Caco-2 (cell line): ENCODE data around the gene IFNA2. TPM values are rescaled to one million over a fixed set of nuclear protein-coding genes. Genes with fewer than 3 reads are reported as not detected.

Experiments used
- BruUV-seq: library from RNA; stranded (reverse); fragments of 400-500 nt; replicated peaks from 2 replicates; lab custom pipeline; 2021; lab: Mats Ljungman, UMichigan
- CTCF ChIA-PET: fragments of 300-600 bp; sonication (Branson Sonifier 250); formaldehyde crosslinking; loops from one replicate; lab custom pipeline; 2022; ENCODE audit warnings: antibody characterized with exemption; lab: Charles Lee
- POLR2A ChIA-PET: fragments of 300-600 bp; sonication (Branson Sonifier 250); formaldehyde crosslinking; loops from one replicate; lab custom pipeline; 2022; ENCODE audit warnings: antibody characterized with exemption; lab: Charles Lee
- DNase-seq, 2 experiments: peaks; one replicate each; pipeline versions ENCODE4 v3.0.0 to v3.0.0-alpha.2; 2020 to 2022
- H3K27me3 ChIP-seq: replicated peaks from 2 replicates; pipeline ENCODE4 v1.6.0; 2011; ENCODE audit warnings: low read length; ENCODE audit not compliant: control insufficient read depth, insufficient read depth
- H3K36me3 ChIP-seq: 2 replicates; pipeline ENCODE4 v1.5.1; 2011; ENCODE audit warnings: low read length; ENCODE audit not compliant: control insufficient read depth, insufficient read depth
- H3K4me1 ChIP-seq: fragments of 250-450 bp; sonication (Bioruptor Pico); 2 replicates; pipeline ENCODE4 v1.5.1; 2020; ENCODE audit warnings: mild to moderate bottlenecking
- H3K4me3 ChIP-seq: 2 replicates; pipeline ENCODE4 v1.5.1; 2011; ENCODE audit warnings: low read depth, mild to moderate bottlenecking, control low read depth, low read length
- H3K9me3 ChIP-seq: fragments of 250-450 bp; sonication (Bioruptor Pico); 2 replicates; pipeline ENCODE4 v1.5.1; 2020; ENCODE audit warnings: mild to moderate bottlenecking, moderate library complexity
- H3K27ac Mint-ChIP-seq: one replicate; pipeline ENCODE4 v1.8.0; 2022; ENCODE audit warnings: mixed read lengths; ENCODE audit not compliant: unreplicated experiment
- H3K27me3 Mint-ChIP-seq: one replicate; pipeline ENCODE4 v1.8.0; 2022; ENCODE audit warnings: mixed read lengths; ENCODE audit not compliant: insufficient read depth, unreplicated experiment
- H3K36me3 Mint-ChIP-seq: one replicate; pipeline ENCODE4 v1.8.0; 2022; ENCODE audit warnings: mild to moderate bottlenecking, mixed read lengths; ENCODE audit not compliant: insufficient read depth, unreplicated experiment
- H3K4me1 Mint-ChIP-seq: one replicate; pipeline ENCODE4 v1.8.0; 2022; ENCODE audit warnings: low read depth, mixed read lengths; ENCODE audit not compliant: unreplicated experiment
- H3K4me3 Mint-ChIP-seq: one replicate; pipeline ENCODE4 v1.8.0; 2022; ENCODE audit warnings: mild to moderate bottlenecking, moderate library complexity, mixed read lengths; ENCODE audit not compliant: unreplicated experiment
- H3K9me3 Mint-ChIP-seq: one replicate; pipeline ENCODE4 v1.8.0; 2022; ENCODE audit warnings: mixed read lengths; ENCODE audit not compliant: unreplicated experiment
- CTCF ChIP-seq, 2 experiments: fragments of 200-600 bp in 1 of 2; IDR thresholded peaks; 1 replicate in 1 of 2; 2 replicates in 1 of 2; pipeline versions ENCODE4 v1.5.1 to v1.8.0; 2011 to 2022; ENCODE audit warnings: antibody characterized with exemption in 1 of 2, control low read depth in 1 of 2, inconsistent platforms in 1 of 2, low read depth in 1 of 2, low read length in 1 of 2, mild to moderate bottlenecking in 1 of 2, moderate library complexity in 1 of 2; ENCODE audit not compliant: insufficient read depth in 1 of 2, severe bottlenecking in 1 of 2, unreplicated experiment in 1 of 2
- intact Hi-C: fragments of 100-400 bp; cut with micrococcal nuclease; formaldehyde crosslinking; loops from one replicate; pipeline ENCODE4 v1.10.0; 2022; ENCODE audit not compliant: unreplicated experiment
- total RNA-seq: library from RNA; stranded (reverse); gene quantifications from 2 replicates; pipeline ENCODE4 v1.2.3, GENCODE V29; 2022

IFNA2 gene
- total RNA-seq, 1 experiment from 2014 or later, result not detected

- TF ChIP-seq CTCF (IDR thresholded peaks at IDR 0.05; ENCODE audit: insufficient read depth in 1 of 2, low read depth in 1 of 2, low read length in 1 of 2, severe bottlenecking in 1 of 2, unreplicated experiment in 1 of 2), result no peak
- POLR2A ChIA-PET, result no interaction called here
- CTCF ChIA-PET, result no interaction called here
- Mint-ChIP-seq H3K4me1 (no peaks in the 10 kb centered on the region), H3K27ac (no peak overlapping the region), H3K36me3 (no peaks in the 10 kb centered on the region), H3K4me3 (no peak overlapping the region), H3K27me3 (peaks cover 7% of the 10 kb centered on the region), H3K9me3 (peaks cover 11% of the 10 kb centered on the region)
- no peak overlapping the region for H3K4me3 ChIP-seq
- no TSS peak for BruUV-seq
- H3K9me3 ChIP-seq, result no peaks in the 10 kb centered on the region
- no peaks in the 10 kb centered on the region for H3K36me3 ChIP-seq
- no peaks in the 10 kb centered on the region for H3K4me1 ChIP-seq
- intact Hi-C loops, result no loop called here
- H3K27me3 ChIP-seq, result no peaks in the 10 kb centered on the region
- no peak for DNase-seq
Measured at GRCh38 chr9:21357479-21358460, 27.4 kb downstream of the IFNA2 start.

GRCh38 chr9:21350787-21351186, 34.4 kb downstream of the IFNA2 start, which contains the start of gene IFNA6:
TSS of gene IFNA6 (minus strand) at chr9:21350887. CDS start at chr9:21350887, 0 bp downstream.
- Histone ChIP-seq H3K4me1 (no peaks in the 10 kb centered on the region), H3K36me3 (no peaks in the 10 kb centered on the region), H3K9me3 (no peaks in the 10 kb centered on the region), H3K4me3 (no peak within 1 kb of the TSS), H3K27me3 (no peaks in the 10 kb centered on the region)
- no peak within 1 kb of the TSS for H3K4me3 Mint-ChIP-seq
- intact Hi-C loops, result no loop called here
- TF ChIP-seq CTCF (IDR thresholded peaks at IDR 0.05; ENCODE audit: insufficient read depth in 1 of 2, low read depth in 1 of 2, low read length in 1 of 2, severe bottlenecking in 1 of 2, unreplicated experiment in 1 of 2), result no peak
- CTCF ChIA-PET, result no interaction called here
- peaks cover 8% of the 10 kb centered on the region for H3K27me3 Mint-ChIP-seq
- peaks cover 11% of the 10 kb centered on the region for H3K9me3 Mint-ChIP-seq
- no TSS peak for BruUV-seq
- no peaks in the 10 kb centered on the region for H3K36me3 Mint-ChIP-seq
- no peaks in the 10 kb centered on the region for H3K4me1 Mint-ChIP-seq
- POLR2A ChIA-PET, result no interaction called here
- no peak within 1 kb of the TSS for H3K27ac Mint-ChIP-seq
- no peak for DNase-seq

- intact Hi-C loops, result no loop called here
- H3K36me3 Mint-ChIP-seq, result no peaks in the 10 kb centered on the region
- H3K9me3 Mint-ChIP-seq, result peaks cover 4% of the 10 kb centered on the region
- Histone ChIP-seq H3K36me3 (no peaks in the 10 kb centered on the region), H3K4me3 (no peak overlapping the region), H3K27me3 (no peaks in the 10 kb centered on the region), H3K4me1 (no peaks in the 10 kb centered on the region), H3K9me3 (no peaks in the 10 kb centered on the region)
- no peak overlapping the region for H3K27ac Mint-ChIP-seq
- TF ChIP-seq CTCF (IDR thresholded peaks at IDR 0.05; ENCODE audit: insufficient read depth in 1 of 2, low read depth in 1 of 2, low read length in 1 of 2, severe bottlenecking in 1 of 2, unreplicated experiment in 1 of 2), result no peak
- H3K4me3 Mint-ChIP-seq, result no peak overlapping the region
- peaks cover 6% of the 10 kb centered on the region for H3K27me3 Mint-ChIP-seq
- CTCF ChIA-PET, result no interaction called here
- H3K4me1 Mint-ChIP-seq, result no peaks in the 10 kb centered on the region
- no peak for DNase-seq
- POLR2A ChIA-PET, result no interaction called here
- BruUV-seq, result no TSS peak
Measured at GRCh38 chr9:21348430-21348970, 36.7 kb downstream of the IFNA2 start.
